Measurements from ENCODE around the gene SMIM31. TPM values are rescaled to one million over a fixed set of nuclear protein-coding genes. Genes with fewer than 3 reads are reported as not detected.

Gene SMIM31
- total RNA-seq, 1 donor from 2014 or later = not detected

DNA sequence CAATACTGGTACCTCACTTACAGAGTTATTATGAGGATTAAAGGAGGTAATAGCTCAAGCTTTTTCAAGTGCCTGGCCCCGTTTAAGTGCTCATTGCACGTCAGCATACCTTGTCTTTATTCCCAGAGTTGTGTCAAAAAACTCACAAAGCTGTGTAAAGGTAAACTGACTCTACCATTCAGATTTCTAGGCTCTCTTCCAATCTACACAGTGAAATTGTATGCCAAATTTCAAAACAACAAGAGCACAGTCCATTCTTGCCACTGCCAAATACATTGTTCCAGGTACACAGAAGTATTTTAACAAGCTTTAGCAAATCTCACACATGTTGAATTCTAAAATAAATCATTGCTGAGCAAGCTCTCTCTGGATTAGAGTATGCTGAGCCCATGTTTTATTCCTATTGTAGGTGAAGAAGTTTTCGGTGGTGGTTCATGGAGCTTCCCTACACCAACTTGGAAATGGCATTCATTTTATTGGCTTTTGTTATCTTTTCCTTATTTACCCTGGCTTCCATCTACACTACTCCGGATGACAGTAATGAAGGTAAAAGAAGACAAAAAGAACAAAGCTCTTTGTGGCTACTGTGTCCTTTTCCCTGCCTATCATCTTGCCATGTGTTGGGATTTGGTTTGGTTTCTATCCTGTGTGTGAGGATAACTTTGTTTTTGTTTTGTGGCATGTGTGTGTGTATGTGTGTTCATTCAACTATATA, 16.2 kb downstream of the SMIM31 start:
- Histone ChIP-seq H3K27me3 (no peaks in the 10 kb centered on the region), H3K27ac (no peak overlapping the region), H3K4me1 (no peaks in the 10 kb centered on the region), H3K36me3 (no peaks in the 10 kb centered on the region), H3K9me3 (no peaks in the 10 kb centered on the region), H3K4me3 (no peak overlapping the region)
- intact Hi-C loops (cut with DNase I) = no loop called here
- no peak for DNase-seq
- ATAC-seq = peak; percentile 17
- TF ChIP-seq, protein P1, sequence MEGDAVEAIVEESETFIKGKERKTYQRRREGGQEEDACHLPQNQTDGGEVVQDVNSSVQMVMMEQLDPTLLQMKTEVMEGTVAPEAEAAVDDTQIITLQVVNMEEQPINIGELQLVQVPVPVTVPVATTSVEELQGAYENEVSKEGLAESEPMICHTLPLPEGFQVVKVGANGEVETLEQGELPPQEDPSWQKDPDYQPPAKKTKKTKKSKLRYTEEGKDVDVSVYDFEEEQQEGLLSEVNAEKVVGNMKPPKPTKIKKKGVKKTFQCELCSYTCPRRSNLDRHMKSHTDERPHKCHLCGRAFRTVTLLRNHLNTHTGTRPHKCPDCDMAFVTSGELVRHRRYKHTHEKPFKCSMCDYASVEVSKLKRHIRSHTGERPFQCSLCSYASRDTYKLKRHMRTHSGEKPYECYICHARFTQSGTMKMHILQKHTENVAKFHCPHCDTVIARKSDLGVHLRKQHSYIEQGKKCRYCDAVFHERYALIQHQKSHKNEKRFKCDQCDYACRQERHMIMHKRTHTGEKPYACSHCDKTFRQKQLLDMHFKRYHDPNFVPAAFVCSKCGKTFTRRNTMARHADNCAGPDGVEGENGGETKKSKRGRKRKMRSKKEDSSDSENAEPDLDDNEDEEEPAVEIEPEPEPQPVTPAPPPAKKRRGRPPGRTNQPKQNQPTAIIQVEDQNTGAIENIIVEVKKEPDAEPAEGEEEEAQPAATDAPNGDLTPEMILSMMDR (IDR thresholded peaks at IDR 0.05) = no peak

DNA sequence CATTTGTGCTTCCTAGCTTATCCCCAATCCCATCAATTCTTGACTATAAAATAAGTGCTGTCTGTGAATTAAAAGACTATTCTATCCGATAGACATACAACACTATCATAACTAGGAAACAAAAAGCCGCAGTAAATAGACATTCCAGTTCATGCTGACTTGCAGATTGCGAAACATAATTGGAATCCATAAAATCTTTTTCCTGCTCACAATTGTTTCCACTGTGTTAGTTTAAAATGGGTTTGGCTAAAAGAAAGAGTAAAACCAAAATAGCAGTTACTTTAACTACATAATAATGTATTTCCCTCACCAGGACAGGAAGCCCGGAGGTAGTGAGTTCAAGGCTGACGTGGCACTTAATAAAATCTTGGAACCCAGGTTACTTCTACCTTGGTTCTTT, 17.2 kb downstream of the SMIM31 start:
- no peaks in the 10 kb centered on the region for H3K36me3 ChIP-seq
- no peak overlapping the region for H3K4me3 ChIP-seq
- DNase-seq = no peak
- H3K27me3 ChIP-seq = no peaks in the 10 kb centered on the region
- H3K27ac ChIP-seq = no peak overlapping the region
- intact Hi-C loops (cut with DNase I) = no loop called here
- no peaks in the 10 kb centered on the region for H3K4me1 ChIP-seq
- no peak for ATAC-seq
- H3K9me3 ChIP-seq = no peaks in the 10 kb centered on the region
- TF ChIP-seq, protein P1 (IDR thresholded peaks at IDR 0.05) = no peak

DNA sequence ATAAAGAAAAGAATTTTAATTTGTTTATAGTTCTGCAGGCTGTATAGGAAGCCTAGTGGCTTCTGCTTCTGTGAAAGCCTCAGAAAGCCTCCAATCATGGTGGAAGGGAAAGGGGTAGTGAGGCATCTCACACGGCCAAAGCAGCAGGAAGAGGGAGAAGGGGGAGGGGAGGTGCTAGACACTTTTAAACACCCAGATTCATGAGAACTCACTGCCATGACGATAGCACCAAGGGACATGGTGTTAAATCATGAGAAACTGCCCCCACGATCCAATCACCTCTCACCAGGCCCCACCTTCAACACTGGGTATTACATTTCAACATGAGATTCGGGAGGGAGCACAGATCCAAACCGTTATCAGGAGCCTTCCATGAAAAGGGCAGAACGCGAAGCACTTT, 18.1 kb downstream of the SMIM31 start:
- Histone ChIP-seq H3K4me1 (no peaks in the 10 kb centered on the region), H3K9me3 (no peaks in the 10 kb centered on the region), H3K27me3 (no peaks in the 10 kb centered on the region), H3K4me3 (no peak overlapping the region), H3K36me3 (no peaks in the 10 kb centered on the region), H3K27ac (no peak overlapping the region)
- DNase-seq = no peak
- TF ChIP-seq, protein P1 (IDR thresholded peaks at IDR 0.05) = no peak
- intact Hi-C loops (cut with DNase I) = no loop called here
- ATAC-seq = no peak

DNA sequence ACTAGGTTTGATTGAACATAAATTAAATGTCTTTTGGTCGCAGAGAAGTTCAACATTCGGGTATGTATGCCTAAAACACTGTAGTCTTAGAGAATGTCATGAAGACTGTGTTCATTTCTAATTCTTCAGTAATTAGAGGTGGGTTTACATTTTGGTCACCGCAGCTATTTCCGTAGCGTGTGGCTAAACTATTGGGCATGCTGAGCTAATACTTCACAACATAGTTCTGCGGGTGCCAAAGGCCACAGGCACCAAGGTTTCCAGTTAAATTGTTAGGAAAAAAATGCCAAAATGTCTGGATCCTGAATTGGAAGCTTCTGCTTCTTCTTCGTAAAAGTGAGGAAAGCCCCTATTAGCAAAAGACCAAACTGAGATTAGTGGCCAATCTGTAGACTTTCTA, 25.1 kb downstream of the SMIM31 start:
- no peaks in the 10 kb centered on the region for H3K27me3 ChIP-seq
- DNase-seq = no peak
- H3K36me3 ChIP-seq = no peaks in the 10 kb centered on the region
- intact Hi-C loops (cut with DNase I) = no loop called here
- no peak for ATAC-seq
- TF ChIP-seq, protein P1 (IDR thresholded peaks at IDR 0.05) = no peak
- H3K4me1 ChIP-seq = no peaks in the 10 kb centered on the region
- H3K4me3 ChIP-seq = no peak overlapping the region
- H3K27ac ChIP-seq = no peak overlapping the region
- H3K9me3 ChIP-seq = no peaks in the 10 kb centered on the region

DNA sequence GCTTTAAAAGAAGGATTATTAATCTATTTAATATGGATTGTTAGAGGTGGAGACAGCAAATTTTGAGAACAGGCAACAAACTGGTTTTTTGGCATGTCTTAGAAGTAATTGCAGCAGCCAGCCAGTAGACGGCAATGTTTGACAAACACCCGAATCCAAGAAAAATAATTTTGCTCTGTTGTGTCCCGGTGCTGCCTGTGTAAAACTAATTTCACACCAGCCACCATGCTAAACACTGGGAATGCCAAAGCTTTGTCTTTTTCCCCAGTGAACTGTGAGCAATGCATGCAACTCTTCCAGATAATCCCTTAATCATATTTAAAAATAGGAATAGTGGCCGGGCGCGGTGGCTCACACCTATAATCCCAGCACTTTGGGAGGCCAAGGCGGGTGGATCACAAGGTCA, 25.9 kb downstream of the SMIM31 start:
- no peak overlapping the region for H3K27ac ChIP-seq
- peak; percentile 72 for ATAC-seq

More for the DNA sequence above, 25.9 kb downstream of the SMIM31 start:
- TF ChIP-seq, protein P1 (IDR thresholded peaks at IDR 0.05) = peak; percentile 71
- no peaks in the 10 kb centered on the region for H3K36me3 ChIP-seq
- H3K4me3 ChIP-seq = no peak overlapping the region
- H3K27me3 ChIP-seq = no peaks in the 10 kb centered on the region
- intact Hi-C loops (cut with DNase I) = no loop called here
- H3K4me1 ChIP-seq = no peaks in the 10 kb centered on the region
- no peak for DNase-seq
- no peaks in the 10 kb centered on the region for H3K9me3 ChIP-seq
